Central memory CD4-positive, alpha-beta T cell (primary cell): Measurements from ENCODE around the gene LGR5.

Source experiments
- DNase-seq: peaks from one replicate; pipeline ENCODE4 v3.0.0; 2022
- total RNA-seq, 3 experiments: gene quantifications; one replicate each; lab custom pipeline; 2026; lab: John Stamatoyannopoulos, UW

Gene LGR5, protein sequence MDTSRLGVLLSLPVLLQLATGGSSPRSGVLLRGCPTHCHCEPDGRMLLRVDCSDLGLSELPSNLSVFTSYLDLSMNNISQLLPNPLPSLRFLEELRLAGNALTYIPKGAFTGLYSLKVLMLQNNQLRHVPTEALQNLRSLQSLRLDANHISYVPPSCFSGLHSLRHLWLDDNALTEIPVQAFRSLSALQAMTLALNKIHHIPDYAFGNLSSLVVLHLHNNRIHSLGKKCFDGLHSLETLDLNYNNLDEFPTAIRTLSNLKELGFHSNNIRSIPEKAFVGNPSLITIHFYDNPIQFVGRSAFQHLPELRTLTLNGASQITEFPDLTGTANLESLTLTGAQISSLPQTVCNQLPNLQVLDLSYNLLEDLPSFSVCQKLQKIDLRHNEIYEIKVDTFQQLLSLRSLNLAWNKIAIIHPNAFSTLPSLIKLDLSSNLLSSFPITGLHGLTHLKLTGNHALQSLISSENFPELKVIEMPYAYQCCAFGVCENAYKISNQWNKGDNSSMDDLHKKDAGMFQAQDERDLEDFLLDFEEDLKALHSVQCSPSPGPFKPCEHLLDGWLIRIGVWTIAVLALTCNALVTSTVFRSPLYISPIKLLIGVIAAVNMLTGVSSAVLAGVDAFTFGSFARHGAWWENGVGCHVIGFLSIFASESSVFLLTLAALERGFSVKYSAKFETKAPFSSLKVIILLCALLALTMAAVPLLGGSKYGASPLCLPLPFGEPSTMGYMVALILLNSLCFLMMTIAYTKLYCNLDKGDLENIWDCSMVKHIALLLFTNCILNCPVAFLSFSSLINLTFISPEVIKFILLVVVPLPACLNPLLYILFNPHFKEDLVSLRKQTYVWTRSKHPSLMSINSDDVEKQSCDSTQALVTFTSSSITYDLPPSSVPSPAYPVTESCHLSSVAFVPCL
- total RNA-seq: 0 reads per million in 3 experiments

DNA sequence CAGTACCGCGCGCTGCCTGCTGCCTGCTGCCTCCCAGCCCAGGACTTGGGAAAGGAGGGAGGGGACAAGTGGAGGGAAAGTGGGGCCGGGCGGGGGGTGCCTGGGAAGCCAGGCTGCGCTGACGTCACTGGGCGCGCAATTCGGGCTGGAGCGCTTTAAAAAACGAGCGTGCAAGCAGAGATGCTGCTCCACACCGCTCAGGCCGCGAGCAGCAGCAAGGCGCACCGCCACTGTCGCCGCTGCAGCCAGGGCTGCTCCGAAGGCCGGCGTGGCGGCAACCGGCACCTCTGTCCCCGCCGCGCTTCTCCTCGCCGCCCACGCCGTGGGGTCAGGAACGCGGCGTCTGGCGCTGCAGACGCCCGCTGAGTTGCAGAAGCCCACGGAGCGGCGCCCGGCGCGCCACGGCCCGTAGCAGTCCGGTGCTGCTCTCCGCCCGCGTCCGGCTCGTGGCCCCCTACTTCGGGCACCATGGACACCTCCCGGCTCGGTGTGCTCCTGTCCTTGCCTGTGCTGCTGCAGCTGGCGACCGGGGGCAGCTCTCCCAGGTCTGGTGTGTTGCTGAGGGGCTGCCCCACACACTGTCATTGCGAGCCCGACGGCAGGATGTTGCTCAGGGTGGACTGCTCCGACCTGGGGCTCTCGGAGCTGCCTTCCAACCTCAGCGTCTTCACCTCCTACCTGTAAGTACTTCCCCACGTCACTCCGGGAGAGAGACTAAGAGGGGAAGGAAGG is at the start of gene LGR5:
Gene LGR5, plus strand, starts transcription at position 186 of the 732 bp plus-strand sequence. Its CDS starts 283 bp downstream, at position 469.
- DNase-seq: no peak

DNA sequence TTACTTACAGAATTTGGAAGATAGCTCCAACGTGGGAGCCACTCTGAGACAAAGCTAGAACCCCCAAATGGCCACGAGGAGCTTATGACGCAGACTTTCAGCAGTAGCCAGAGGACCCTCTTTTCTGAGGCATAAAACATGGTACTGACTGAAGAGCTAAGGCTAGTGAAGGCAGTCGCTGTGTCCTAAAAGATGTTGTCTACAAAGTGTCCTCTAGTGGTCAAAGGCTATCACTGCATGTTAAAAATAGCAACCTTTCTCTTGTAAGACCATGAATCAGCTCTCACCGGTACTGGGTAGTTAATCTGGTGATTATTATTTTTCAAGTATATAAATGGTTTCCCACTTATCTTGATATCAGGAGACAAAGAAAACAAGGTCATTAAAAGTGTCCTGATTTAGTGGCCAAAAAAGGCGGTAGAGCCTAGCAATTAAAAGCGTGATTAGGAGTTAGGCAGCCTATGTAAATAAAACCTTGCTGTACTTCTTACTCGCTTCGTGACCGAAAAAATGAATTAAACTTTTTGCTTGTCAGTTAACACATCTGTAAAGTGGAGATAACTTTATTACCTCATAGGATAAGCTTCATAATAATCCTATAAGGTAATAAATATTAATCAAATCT is 47.0 kb upstream of the LGR5 start:
- no peak for DNase-seq

DNA sequence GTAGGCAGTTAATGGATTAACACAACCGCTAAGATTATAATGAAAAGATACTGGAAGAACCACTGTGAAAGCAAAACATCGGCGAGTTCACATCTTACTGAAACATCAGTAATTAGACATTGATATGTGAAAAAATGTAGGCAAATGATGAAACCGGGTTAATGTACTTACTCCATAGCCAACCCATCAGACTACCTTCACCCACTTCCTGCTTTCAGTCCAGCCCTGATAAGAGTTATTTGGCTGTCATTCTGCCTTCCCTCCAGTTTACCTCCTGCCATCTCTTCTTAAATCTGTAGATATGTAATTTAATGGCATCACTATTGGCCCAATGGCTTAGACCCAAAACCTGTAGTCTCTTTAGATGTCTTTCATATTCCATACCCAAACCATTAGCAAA is 46.0 kb upstream of the LGR5 start:
- DNase-seq: no peak

DNA sequence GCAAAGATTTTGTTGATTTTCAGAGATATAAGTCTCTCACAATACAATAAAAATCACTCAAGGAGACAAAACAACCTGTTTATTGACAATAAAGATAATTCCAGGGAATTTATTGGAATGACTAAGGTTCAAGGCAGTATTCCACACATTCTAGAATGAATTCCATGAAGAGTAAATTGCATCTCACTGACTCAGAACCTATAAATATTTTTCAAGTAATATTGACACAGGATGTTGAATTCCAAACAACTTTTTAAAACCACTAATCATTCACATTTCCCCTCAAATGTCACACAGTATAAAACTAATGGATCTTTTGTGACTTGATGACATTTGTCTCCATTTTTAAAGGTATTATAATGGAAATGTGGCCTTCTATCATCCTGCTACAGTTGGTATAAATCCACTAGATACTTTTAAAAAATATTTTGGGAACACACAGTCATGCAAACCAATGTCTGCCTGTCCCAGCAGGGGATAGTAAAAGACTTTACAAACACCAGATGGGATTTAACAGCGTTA is 42.1 kb upstream of the LGR5 start:
- no peak for DNase-seq

DNA sequence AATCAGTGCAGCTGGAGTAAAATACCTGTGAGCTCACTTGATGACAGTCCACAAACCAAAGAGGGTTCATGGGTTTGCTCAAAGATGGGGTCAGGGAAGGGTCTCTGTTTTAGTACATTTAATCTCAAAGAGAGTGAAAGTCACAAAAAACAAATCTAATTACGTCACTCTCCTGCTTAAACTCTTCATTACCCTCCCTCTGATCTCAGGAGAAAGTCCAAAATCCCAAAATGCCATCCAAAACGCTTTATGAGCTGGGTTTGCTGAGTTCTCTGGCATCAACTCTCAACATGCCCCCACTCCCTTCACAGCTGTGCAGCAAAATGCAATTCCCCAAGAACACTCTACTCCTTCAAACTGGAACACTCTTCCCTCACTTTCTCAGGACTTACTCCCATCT is 40.4 kb upstream of the LGR5 start:
- DNase-seq: no peak

DNA sequence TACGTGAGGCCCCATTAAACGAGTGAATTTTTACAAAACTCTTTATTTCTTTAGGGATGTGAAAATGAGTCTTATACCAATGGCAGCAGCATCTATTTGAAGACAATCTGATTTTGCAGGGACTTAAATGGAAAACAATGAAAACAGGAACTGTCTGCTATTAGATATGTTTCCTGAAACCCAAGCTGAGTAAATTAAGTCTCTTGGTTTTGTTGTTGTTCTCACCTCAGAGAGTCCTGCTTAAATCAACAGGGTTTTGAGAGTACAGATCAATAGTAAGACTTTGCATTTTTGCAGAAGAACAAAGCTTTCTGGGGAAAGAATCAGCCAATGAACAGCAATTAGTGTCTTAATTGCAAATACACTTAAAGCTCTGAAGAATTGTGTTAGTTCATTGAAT is 39.1 kb upstream of the LGR5 start:
- no peak for DNase-seq

DNA sequence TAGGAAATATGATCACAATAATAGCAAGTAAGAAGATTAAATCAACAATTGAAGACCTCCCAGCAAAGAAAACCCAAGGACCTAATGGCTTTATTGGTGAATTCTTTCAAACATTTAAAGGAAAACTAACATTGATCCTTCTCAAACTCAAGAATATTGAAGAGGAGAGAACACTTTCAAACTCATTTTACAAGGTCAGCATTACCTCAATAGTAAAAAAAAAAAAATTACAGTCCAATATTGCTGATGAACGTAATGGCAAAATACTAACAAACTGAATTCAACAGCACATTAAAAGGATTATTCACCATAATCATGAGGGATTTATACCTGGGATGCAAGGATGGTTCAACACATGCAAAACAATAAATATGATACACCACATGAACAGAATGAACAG is 33.7 kb upstream of the LGR5 start:
- no peak for DNase-seq

DNA sequence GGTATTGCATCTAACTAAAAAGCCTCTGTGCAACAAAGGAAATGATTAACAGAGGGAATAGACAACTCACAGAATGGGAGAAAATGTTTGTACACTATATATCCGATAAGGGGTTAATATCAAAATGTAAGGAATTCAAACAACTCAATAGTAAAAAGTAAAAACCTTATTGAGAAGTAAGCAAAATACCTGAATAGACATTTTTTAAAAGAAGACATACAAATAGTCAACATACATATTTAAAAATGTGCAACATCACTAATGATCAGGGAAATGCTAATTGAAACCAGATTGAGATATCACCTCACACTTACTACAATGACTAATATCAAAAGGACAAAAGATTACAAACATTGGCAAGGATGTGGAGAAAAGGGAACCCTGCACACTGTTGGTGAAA is 31.9 kb upstream of the LGR5 start:
- no peak for DNase-seq

DNA sequence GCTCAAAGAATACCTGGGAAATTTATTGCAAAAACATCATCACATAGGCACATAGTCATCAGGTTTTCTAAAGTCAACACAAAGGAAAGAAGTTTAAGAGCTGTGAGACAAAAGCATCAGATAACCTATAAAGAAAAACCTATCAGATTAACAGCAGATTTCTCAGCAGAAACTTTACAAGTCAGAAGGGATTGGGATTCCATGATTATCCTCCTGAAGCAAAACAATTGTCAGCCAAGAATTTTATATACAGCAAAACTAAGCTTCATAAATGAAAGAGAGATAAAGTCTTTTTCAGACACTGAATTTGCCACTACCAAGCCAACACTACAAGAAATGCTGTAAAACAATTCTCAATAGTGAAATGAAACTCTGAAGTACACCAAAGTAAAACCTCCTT is 28.8 kb upstream of the LGR5 start:
- DNase-seq: no peak

DNA sequence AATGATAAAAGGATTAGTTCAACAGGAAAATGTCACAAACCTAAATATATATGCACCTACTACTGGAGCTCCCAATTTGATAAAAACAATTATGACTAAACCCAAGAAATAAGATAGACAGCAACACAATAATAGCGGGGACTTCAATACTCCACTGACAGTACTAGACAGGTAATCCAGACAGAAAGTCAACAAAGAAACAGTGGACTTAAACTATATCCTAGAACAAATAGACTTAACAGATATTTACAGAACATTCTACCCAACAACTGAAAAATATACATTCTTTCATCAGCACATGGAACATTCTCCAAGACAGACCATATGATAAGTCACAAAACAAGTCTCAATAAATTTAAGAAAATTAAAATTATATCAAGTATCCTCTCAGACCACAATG is 28.0 kb upstream of the LGR5 start:
- DNase-seq: no peak

DNA sequence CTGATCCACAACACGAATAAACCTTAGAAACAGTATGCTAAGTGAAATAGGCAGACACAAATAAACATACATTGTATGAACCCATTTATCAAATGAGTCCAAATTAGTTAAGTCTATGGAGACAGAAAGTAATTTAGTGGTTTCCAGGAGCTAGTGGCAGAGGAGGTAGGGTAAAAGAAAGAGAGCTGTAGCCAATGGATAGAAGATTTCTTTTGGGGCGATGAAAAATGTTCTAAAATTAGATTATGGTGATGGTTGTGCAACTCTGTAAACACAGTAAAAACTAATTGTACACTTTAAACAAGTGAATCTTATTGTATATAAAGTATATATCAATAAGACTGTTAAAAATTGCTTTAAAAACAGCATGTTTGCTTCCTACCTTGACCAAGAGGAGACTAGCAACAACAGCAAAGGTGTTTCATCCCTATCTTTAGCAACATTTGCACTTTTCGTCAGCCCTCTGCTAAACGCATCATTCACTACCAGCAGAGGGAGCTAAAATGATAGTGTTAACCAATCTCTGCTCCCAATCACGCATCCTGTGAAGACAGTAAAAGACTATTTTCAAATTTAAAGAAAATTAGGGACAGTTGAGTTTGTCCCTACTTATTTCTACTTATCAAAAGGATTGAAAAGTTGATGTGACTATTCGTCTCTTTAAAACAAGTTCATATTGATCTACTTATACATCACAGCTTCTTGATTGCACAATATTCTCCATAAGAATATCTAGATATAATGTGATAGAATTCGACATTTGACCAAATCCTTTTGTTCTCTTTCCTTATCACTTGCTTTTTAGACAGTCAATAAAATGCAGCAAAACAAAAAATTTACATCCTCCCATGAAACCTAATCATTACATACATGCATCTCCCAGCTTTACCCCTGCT is 24.0 kb upstream of the LGR5 start:
- peak; percentile 36 for DNase-seq

DNA sequence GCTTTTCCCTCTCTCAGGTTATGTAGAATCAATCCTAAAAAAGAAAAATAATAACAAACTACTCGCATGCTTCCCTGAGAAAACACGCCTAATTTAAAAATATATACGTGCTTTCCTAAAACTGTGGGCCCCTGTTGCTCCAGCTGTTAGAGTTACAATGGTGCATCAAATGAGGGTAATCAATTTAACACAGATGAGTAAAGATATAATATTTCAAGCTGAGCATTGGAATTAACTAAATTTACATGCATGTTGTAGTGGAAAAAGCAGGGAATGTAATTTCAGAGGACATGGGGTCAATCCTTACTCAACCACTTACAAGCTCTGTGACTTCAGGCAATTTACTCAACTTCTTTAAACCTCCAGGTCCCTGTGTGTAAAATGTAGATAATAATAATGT is 22.4 kb upstream of the LGR5 start:
- no peak for DNase-seq

DNA sequence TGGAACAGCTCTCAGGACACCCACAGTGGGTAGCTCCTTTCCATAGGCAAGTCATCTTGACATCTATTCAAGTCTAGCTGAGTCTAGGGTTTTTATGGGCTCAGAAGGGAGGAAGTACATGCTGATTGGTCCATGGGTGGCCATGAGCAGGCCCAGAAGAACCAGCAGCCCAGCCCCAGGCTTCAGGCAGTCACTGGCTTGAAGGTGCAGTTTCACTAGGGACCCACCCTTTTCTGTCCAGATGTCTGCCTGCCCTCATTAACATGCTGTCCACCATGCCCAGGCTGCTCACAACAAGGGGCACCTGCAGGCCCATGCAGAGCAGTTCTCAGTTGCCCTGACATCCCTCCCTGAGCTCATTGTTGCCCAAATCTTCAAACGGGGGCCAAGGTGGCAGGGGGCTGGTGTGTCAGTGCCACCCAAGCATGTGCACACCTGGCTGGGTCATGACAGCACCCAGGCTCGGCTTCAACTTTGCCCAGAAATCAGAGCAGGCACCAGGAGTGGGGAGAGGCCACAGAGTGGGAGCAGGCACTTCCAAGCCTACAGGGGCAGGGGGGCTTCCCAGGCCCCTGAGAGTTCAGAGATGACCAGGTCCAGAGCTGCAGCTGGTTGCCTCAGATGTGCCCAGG is 18.7 kb upstream of the LGR5 start:
- no peak for DNase-seq

DNA sequence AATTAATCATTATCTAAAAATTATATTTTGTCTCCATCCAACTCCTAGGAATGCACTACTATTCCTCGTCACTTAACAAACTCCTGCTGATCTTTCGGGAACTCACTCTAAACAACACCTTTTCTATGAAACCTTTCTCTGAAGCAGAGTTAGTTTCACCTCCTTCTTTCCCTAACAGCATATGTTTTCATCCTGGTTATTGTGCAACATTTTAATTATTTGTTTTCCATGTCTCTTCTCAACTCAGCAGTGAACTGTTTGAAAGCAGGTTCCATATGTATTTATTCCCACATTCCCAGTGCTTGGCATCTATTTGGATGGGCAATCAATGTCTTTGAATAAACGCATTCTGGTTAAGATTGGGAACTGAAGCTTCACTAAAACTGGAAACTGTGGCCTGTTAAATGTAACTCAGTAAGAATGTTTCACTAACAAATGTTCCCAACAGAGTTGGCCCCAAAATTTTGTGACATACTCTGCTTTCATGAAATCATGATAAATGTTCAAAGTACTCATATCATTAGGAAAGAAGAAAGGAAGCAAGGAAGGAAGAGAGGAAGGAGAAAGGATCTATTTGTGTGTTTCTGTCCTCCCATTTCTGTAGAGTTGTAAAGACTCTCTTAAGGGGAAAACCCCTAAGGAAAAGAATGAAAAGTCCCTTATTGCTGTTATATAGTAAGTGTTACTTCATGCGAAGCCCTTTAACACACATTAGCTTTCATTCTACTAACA is 13.9 kb upstream of the LGR5 start:
- DNase-seq: no peak

DNA sequence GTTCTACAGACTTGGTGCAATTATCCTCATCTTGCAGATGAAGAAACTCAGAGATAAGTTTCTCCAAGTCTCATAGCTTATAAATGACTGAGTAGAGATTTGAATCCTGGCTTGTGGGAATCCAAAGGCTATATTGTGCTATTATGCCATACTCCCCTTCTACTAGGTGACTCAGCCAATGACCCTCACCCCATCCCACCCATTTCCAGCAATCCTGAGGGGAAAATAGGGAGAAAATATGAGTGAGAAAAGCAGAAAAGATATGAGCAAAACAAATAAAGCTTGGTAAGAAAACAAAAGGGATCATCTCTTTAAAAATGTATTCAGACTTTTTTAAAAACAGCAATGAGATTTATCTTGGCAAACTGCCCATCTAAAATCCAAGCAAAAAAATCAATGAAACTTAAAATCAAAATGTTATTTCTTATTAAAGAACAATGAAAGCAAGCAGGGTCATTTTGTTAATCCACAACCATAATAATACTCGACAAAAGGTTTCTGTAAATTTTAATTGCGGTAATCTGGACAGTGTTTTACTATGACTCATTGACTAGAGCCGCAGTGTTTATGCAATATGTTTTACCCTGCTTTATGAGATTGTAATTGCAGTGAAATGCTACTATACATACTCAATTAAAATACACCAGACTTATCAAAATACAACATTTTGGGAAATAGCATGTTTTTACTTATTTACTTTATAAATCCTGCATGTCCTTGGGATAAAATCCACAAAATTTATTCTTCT is 13.1 kb upstream of the LGR5 start:
- no peak for DNase-seq

DNA sequence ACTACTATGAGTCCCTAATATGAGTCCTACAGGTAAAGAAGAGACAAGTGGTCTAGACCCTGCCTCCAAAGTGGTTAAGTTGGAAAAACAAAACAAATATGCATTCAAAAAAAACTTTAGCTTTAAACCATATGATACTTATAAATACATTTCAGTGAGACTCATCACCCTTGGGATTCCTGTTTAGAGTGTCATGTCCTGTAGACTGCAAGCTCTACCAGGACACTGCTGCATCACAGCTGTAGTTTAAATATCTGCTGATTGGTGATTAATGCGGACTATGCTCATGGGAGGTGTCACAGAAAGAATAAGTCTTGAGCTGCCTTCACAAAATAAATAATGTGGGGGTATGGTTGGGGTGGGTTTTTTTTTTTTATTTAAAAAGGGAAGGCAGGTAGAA is 8.8 kb upstream of the LGR5 start:
- no peak for DNase-seq

DNA sequence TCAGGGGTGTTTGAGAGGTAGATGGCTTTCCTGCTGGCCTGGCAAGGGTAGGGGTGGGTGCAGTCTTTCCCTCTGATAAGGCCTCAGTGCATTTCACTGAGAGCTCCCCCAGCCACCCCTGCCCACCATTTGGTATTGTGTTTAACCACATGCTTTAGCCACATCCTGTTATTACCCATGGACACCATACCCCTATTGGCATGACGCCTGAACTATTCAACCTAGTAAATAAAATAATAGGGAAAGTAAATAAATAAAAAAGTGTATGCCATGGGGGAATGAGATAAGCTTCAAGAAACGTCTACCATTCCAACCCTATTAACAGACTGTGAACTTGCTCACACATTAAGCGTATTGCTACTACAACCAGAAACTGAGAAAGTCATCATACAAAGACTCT is 7.6 kb upstream of the LGR5 start:
- no peak for DNase-seq

DNA sequence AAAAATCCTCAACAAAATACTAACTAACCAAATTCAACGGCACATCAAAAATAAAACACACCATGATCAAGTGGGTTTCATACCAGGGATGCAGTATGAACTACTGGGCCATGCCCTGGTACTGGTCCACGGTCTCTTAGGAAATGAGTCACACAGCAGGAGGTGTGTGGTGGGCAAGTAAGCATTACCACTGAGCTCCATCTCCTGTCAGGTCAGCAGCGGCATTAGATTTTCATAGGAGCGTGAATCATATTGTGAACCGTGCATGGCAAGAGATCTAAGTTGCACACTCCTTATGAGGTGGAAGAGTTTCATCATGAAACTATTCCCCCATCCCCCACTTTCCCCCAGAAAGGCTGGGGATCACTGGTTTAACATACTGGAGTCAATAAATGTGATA is 6.7 kb upstream of the LGR5 start:
- DNase-seq: no peak

DNA sequence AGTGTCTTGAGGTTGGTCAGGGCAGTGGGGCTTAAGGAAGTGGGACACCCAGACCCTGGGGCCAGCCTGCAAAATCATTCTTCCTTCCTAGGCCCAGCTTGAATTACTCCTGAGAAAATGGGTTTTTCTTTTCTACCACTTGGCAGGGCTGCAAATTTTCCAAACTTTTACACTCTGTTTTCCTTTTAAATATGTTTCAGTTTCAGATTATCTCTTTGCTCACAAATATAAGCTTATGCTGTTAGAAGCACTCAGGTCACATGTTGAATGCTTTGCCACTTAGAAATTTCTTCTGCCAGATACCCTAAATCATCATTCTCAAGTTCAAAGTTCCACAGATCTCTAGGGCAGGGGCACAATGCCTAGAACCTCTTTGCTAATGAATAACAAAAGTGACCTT is 2.9 kb upstream of the LGR5 start:
- no peak for DNase-seq
